Measurements from ENCODE around the gene LETMD1.
"Not testable (repeated sequence)": the region's sequence is repeated elsewhere in the genome, so short reads cannot be mapped to it uniquely, and the experiment has no call there.

LETMD1 gene

GRCh38 chr12:51047655-51048540 is at the start of gene LETMD1:
TSS of gene LETMD1 (plus strand) at chr12:51048327. CDS start at chr12:51048357, 30 bp downstream.
- peak; percentile 99 for DNase-seq (ENCODE audit: low spot score)

GRCh38 chr12:50999093-50999492 is 49.0 kb upstream of the LETMD1 start:
- no peak for DNase-seq (ENCODE audit: low spot score)

GRCh38 chr12:51000245-51000644 is 47.9 kb upstream of the LETMD1 start:
- DNase-seq (ENCODE audit: low spot score), result no peak

GRCh38 chr12:51001799-51002198 is 46.3 kb upstream of the LETMD1 start:
- no peak for DNase-seq (ENCODE audit: low spot score)

GRCh38 chr12:51004504-51004903 is 43.6 kb upstream of the LETMD1 start:
- no peak for DNase-seq (ENCODE audit: low spot score)

GRCh38 chr12:51005030-51005429 is 43.1 kb upstream of the LETMD1 start:
- no peak for DNase-seq (ENCODE audit: low spot score)

GRCh38 chr12:51005671-51006070 is 42.5 kb upstream of the LETMD1 start:
- DNase-seq (ENCODE audit: low spot score), result no peak

- DNase-seq (ENCODE audit: low spot score), result no peak
Observed at GRCh38 chr12:51008329-51009055, 39.6 kb upstream of the LETMD1 start.

- peak; percentile 46 for DNase-seq (ENCODE audit: low spot score)
Observed at GRCh38 chr12:51009056-51009440, 39.1 kb upstream of the LETMD1 start.

GRCh38 chr12:51011955-51012354 is 36.2 kb upstream of the LETMD1 start:
- DNase-seq (ENCODE audit: low spot score), result no peak

- DNase-seq (ENCODE audit: low spot score), result no peak
Observed at GRCh38 chr12:51012570-51013236, 35.4 kb upstream of the LETMD1 start.

- no peak for DNase-seq (ENCODE audit: low spot score)
Observed at GRCh38 chr12:51013441-51013840, 34.7 kb upstream of the LETMD1 start.

- not testable (repeated sequence) for DNase-seq (ENCODE audit: low spot score)
Observed at GRCh38 chr12:51014467-51014866, 33.7 kb upstream of the LETMD1 start.

- no peak for DNase-seq (ENCODE audit: low spot score)
Observed at GRCh38 chr12:51017452-51017851, 30.7 kb upstream of the LETMD1 start.

GRCh38 chr12:51018956-51019355 is 29.2 kb upstream of the LETMD1 start:
- DNase-seq (ENCODE audit: low spot score), result no peak

GRCh38 chr12:51019927-51020326 is 28.2 kb upstream of the LETMD1 start:
- DNase-seq (ENCODE audit: low spot score), result no peak

- no peak for DNase-seq (ENCODE audit: low spot score)
Observed at GRCh38 chr12:51020448-51021182, 27.5 kb upstream of the LETMD1 start.

- no peak for DNase-seq (ENCODE audit: low spot score)
Observed at GRCh38 chr12:51021694-51022093, 26.4 kb upstream of the LETMD1 start.

- DNase-seq (ENCODE audit: low spot score), result no peak
Observed at GRCh38 chr12:51023625-51024382, 24.3 kb upstream of the LETMD1 start.

- DNase-seq (ENCODE audit: low spot score), result no peak
Observed at GRCh38 chr12:51025338-51025835, 22.7 kb upstream of the LETMD1 start.
